ENCODE measurements around the gene MORN5.
"Not testable (repeated sequence)": the region's sequence is repeated elsewhere in the genome, so short reads cannot be mapped to it uniquely, and the experiment has no call there.

MORN5 gene

DNA sequence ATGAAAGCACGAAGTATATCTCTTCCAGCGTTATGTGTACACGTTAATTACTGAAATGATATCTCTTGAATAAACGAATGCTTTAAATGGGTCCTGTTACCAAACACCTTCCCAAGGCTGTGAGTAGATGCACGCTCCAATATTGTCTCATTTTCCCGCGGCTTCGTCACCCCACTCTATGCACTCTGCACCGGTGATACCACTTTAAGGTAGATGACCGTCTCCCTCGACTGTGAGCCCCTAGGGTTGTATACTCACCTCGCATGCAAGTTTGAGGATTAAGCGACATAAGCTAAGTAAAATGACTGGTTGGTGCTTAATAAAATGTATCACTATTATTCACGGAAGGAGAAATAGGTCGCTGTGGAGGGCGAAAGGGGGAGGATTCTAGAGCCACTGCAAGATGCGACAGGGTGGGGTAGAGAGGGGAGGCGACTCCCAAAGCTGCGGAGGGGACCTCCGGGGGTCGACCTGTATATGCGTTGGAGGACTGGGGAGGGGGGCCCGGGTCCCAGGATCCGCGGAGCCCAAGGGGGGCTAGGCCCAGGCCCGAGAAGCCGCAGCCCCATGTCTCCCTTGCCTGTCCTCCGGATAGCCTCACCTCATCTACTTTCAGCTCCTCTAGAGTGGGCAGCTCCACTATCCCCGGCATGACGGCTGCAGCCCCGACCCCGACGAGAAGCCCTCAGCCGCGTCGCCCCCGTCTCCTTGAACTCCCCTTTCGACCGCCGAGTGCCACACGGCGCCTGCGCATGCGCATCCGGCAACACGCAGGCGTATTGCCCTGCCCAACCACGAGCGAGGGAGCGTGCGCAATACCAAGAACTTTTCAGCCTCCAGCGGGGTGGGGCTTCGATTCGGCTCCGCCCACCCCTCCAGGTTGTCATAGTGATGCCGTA lies at the start of gene MORN5, which contains the start of gene NDUFA8:
Gene MORN5, plus strand, starts transcription at position 883 of the 899 bp plus-strand sequence. CDS start 65 bp downstream, outside the sequence.
Gene NDUFA8, minus strand, starts transcription at position 754 of the 899 bp plus-strand sequence. Its CDS starts 102 bp downstream, at position 652.
- DNase-seq (ENCODE audit: low read depth): peak; percentile 86

GRCh38 chr9:122110100-122110833 lies 49.4 kb upstream of the MORN5 start:
- no peak for DNase-seq (ENCODE audit: low read depth)

GRCh38 chr9:122111413-122112085 lies 48.2 kb upstream of the MORN5 start:
- DNase-seq (ENCODE audit: low read depth): no peak

DNA sequence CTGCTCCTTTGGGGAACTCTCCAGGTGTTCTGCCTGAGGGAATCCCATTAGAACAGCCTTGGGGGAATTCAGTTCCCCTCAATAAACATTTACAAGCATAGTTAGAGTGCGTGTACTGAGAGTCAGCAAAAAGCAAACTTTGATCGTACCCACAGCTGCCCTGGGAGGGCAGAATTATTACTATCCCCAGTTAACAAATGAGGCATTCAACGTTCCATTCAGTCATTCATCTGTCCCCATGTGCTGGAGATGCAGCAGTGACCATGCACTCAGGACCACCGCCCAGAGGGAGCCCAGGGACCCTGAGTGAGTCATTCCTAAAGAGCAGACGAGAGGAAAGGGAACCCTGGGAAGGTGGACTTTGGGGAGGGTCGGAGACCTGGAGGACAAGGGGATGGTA lies 47.5 kb upstream of the MORN5 start:
- no peak for DNase-seq (ENCODE audit: low read depth)

- no peak for DNase-seq (ENCODE audit: low read depth)
Observed at GRCh38 chr9:122113574-122113973, 46.1 kb upstream of the MORN5 start.

DNA sequence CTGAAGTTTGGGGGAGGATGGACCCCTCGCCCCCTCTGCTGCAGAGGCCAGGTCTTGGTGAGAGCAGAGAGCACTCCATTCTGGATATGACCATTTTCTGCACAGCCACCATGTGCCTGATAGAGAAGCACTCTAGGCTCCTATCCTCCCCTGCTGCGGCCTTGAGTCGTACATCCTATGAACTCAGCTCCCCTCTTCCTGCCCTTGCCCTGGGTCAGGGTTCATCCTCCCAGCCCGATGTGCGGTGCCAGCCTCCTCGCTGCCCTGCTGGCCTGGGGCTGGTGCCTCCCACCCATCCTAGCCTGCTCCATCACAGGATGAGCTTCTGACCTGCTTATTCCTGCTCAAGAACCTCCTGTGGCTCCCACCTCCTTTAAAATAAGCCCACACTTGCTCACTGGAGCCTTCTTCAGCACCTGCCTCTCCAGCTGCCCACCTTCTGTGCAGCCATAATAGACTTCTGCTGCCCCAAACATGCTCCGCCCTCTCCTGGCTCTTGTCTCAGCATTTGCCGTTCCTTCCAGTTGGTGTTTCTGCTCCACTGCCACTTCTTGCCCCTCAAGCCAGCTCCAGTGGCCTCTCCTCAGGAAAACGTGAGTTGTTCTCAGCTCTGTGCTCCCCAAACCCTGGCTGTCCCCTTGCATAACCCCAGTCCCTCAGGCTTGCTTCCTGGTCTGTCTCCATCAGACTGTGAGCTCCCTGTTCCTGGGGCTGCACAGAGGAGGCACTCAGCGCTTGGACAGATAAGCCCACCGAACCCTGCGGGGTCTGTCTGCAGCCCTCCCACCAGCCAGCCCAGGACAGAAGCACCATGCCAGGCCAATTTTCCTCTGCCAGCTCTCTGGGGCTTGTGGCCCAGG lies 44.3 kb upstream of the MORN5 start:
- DNase-seq (ENCODE audit: low read depth): no peak

DNA sequence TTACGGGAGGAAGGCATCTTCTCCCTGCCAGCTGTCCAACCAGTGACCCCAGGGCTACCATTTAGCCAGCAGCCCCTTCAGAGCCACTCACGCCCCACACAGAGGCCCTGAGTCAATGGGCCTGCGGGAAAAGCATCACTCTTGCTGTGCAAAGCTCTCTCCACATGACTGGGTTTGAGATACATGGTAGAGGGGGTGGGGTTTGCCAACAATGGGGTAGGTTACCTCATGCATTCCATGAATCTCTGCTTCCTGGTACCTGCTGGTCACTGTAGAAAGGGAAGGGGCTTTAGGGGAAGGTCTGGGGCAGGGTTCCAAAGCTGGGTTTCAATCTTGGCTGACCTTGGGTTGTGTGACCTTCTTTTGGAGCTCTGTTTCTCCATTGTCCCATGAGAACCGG lies 43.7 kb upstream of the MORN5 start:
- no peak for DNase-seq (ENCODE audit: low read depth)

DNA sequence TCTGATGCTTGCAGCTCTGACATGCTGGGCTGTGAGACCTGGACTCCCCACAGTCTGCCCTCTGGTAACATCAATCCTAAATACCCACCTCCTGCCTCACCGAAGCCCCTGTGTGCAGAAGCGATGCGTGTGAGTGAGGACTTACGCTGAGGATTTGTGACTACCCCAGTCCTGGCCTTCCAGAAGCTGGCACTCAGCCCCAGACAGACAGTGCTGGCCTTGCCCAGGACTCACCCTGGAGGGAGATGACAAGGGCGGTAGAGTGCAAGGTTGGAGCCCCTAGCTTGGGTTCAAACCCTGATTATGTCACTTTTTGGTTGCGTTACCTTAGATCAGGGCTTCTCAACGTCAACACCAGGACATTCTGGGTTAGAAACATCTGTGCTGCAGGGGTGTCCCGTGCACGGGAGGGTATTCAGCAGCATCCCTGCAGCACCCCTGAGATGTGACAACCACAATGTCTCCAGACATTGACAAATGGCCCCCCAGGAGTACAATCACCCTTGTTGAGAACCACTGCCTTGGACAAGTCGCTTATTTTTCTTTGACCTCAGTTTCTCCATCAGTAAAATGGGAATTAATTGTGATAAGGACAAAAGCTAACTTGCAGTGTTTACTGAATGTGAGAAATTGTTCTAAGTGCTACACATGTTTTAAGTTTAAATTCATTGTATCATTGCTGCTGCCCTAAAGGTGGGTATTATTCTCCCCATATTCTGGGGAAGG lies 43.1 kb upstream of the MORN5 start:
- no peak for DNase-seq (ENCODE audit: low read depth)

- not testable (repeated sequence) for DNase-seq (ENCODE audit: low read depth)
Observed at GRCh38 chr9:122117241-122117640, 42.5 kb upstream of the MORN5 start.

- no peak for DNase-seq (ENCODE audit: low read depth)
Observed at GRCh38 chr9:122118343-122119165, 41.2 kb upstream of the MORN5 start.

DNA sequence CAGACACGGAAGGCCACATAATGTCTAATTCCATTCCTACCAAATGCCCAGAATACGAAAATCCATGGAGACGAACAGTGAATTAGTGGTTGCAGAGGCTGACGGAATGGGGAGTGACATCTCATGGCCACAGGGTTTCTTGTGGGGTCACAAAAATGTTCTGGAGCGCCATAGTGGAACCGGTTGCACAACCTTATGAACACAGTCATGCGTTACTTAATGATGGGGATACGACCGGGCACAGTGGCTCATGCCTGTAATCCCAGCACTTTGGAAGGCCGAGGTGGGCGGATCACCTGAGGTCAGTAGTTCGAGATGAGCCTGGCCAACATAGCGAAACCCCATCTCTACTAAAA lies 40.6 kb upstream of the MORN5 start:
- no peak for DNase-seq (ENCODE audit: low read depth)

DNA sequence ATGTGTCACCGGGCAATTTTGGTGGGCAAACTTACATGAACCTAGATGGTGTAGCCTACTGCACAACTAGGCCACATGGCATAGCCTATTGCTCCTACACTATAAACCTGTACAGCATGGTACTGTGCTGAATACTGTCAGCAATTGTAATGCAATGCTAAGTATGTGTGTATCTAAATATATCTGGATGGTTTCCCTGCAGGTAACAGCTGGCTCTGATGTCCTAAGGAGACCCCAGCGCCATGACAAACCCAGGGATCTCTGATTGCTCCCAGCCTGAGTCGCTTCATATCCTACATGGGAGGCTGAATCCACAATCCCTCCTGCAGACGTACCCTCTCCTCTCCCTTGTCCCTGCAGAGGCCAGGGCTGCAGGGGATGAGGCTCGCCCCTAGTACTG lies 40.0 kb upstream of the MORN5 start:
- DNase-seq (ENCODE audit: low read depth): no peak

GRCh38 chr9:122120316-122121071 lies 39.2 kb upstream of the MORN5 start:
- DNase-seq (ENCODE audit: low read depth): no peak

- DNase-seq (ENCODE audit: low read depth): no peak
Observed at GRCh38 chr9:122121391-122121790, 38.3 kb upstream of the MORN5 start.

DNA sequence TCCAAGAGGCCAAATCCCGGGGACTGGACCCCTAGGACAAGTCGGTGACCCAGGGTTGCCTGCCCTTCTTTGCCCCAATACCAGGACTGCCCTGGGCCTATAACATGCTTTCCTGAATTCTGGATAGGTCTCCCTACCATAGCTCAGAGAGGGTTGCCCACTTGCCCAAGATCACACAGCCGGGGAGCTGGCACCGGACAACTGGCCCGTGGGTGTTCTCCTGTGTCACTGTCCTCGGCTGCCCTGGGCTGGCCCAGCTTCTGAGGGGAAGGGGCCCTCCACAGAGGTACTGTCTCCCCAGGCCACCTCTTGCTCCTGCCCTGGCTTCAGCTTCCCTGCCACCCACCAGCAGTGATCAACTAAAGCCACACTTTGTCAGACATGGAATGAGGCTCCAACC lies 37.8 kb upstream of the MORN5 start:
- DNase-seq (ENCODE audit: low read depth): no peak

DNA sequence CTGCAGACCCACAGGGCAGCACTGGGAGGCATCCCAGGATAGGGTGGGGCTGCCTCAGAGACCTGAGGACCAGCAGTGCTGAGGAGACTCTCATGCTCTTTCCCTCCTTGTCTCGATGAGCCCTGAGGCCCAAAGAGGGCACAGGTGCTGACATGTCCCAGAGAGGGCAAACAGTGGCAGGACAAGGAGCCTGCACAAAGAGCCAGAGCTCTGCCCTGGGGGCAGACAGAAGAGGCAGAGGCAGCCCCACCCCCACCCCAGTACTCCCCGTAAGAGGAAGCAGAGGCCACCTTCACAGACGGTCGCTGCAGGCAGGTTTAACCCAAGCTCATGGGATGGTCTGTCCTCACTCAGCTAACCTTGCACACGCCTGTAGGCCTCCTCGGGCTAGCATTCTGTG lies 37.2 kb upstream of the MORN5 start:
- no peak for DNase-seq (ENCODE audit: low read depth)

DNA sequence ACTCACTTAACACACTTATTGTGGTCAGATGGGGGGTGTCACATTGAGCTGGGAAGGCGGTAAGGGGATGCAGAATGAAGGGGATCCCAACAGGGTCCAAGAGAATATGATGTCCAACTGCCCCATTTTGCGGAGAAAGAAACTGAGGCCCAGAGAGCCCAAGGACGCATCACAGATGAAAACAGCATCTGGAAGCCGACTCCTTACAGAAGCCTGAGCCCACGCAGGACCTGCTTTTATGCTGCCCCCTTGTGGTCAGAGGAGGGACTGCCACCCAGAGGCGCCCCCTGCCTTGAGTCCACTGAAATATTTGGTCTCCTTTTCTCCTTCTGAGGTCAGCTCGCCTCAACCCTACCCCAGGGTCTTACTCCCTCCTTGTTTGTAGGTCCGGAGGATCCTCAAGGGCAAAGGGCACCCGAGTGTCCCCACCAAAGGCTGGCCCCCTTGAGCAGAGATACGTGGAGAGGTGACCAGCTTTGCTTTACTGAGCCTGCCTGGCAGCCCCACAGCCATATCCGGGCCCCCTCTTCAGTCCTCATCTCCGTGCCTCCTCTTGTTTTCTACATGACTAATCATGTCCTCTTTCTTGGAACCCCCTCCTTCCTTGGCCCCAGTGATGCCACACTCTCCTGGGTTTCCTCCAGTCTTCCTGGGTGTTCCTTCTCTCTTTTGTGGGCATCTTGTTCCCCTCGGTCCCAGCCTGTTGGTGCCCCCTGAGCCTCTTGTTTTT lies 36.6 kb upstream of the MORN5 start:
- DNase-seq (ENCODE audit: low read depth): no peak

- no peak for DNase-seq (ENCODE audit: low read depth)
Observed at GRCh38 chr9:122124048-122124447, 35.7 kb upstream of the MORN5 start.

DNA sequence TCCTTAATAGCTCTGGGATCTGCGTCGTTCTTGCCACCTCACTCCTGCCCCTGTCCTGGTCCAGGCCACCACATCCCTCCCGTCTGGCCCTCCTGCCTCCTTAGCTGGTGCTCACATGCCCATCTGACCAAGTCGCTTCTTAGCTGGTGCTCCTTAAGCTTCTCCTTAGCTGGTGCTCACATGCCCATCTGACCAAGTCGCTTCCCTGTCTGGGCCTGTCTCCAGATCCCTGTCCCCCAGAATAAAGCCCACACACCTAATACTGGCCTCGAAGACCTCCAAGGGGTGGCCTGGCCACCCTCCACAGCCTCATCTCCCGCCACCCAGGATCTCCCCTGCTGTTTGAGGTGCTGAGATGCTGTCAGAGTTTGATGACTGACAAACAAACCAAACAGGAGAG lies 35.2 kb upstream of the MORN5 start:
- DNase-seq (ENCODE audit: low read depth): no peak
